ENCODE results near the gene PPP3R1.

The PPP3R1 gene

DNA sequence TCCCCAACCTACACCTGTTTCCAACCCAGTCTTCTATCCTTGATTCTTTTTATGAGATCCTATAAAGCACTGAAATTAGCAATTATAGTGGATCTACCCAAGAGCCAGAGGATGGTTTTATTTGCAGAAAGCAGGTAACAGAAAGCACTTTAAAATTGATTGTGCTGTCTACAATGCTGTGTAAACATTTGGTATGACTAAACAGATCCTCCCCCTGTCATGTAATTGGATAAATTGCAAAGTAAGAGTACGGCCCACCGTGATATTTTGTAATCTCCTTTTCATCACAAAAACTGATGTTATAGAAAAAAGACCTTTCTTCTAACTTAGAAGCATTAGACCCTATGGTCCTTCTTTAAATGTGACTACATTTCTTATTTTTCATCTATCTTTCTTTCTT, 11.3 kb upstream of the PPP3R1 start:
- H3K27me3 ChIP-seq (ENCODE audit: control insufficient read depth in 2 of 2, insufficient read depth in 2 of 2, low read length in 2 of 2), result no peaks in the 10 kb centered on the region
- no peak overlapping the region for H3K27ac ChIP-seq (ENCODE audit: low read depth in 2 of 2, low read length in 2 of 2)
- no peak overlapping the region for H3K9ac ChIP-seq (ENCODE audit: low read depth in 1 of 2, low read length in 2 of 2)
- H3K36me3 ChIP-seq (ENCODE audit: control insufficient read depth in 2 of 2, insufficient read depth in 2 of 2, low read length in 2 of 2), result no peaks in the 10 kb centered on the region
- H3K4me1 ChIP-seq (ENCODE audit: control insufficient read depth in 2 of 2, insufficient read depth in 2 of 2, low read length in 2 of 2), result no peaks in the 10 kb centered on the region
- no peak overlapping the region for H3K4me3 ChIP-seq (ENCODE audit: low read length in 2 of 2)
- no peaks in the 10 kb centered on the region for H3K9me3 ChIP-seq (ENCODE audit: control insufficient read depth in 2 of 2, low read length in 2 of 2)

DNA sequence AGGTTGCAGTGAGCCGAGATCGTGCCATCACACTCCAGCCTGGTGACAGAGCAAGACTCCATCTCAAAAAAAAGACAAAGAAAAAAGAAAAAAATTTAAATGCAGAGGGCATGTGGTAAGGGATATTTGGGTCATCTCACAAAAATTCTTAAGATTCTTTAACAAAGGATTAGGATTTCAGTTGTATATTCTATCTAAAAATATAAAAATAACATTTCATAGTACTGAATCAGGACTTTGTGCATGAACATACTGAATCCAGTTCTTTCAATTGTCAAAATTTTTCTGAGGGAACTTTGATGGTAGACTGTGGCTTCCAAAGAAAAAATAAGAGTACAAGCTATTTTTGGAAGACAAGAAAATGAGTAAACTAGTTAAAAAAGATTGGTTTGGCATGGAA, 6.5 kb upstream of the PPP3R1 start:
- Histone ChIP-seq H3K9me3 (ENCODE audit: control insufficient read depth in 2 of 2, low read length in 2 of 2) (no peaks in the 10 kb centered on the region), H3K9ac (ENCODE audit: low read depth in 1 of 2, low read length in 2 of 2) (no peak overlapping the region), H3K4me1 (ENCODE audit: control insufficient read depth in 2 of 2, insufficient read depth in 2 of 2, low read length in 2 of 2) (no peaks in the 10 kb centered on the region), H3K4me3 (ENCODE audit: low read length in 2 of 2) (no peak overlapping the region), H3K27ac (ENCODE audit: low read depth in 2 of 2, low read length in 2 of 2) (no peak overlapping the region), H3K36me3 (ENCODE audit: control insufficient read depth in 2 of 2, insufficient read depth in 2 of 2, low read length in 2 of 2) (no peaks in the 10 kb centered on the region), H3K27me3 (ENCODE audit: control insufficient read depth in 2 of 2, insufficient read depth in 2 of 2, low read length in 2 of 2) (no peaks in the 10 kb centered on the region)

DNA sequence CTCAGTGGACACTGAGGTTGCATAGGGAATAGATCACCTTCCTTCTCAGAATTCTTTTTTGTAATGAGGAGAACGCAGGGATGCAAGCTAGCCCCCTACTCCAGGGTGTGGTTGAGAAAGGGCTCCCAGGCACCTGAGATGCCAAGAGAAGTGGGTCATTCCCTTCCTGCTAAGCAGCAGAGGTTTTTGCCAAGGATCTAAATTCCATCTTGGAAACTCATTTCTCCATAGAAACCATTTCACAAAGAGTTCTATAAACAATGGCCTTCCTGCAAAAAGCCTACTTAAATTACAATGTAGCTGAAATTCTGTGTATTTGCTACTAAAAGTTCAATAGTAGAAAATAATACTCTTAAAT, 3.7 kb upstream of the PPP3R1 start:
- no peaks in the 10 kb centered on the region for H3K9me3 ChIP-seq (ENCODE audit: control insufficient read depth in 2 of 2, low read length in 2 of 2)
- no peaks in the 10 kb centered on the region for H3K36me3 ChIP-seq (ENCODE audit: control insufficient read depth in 2 of 2, insufficient read depth in 2 of 2, low read length in 2 of 2)
- no peaks in the 10 kb centered on the region for H3K27me3 ChIP-seq (ENCODE audit: control insufficient read depth in 2 of 2, insufficient read depth in 2 of 2, low read length in 2 of 2)
- H3K9ac ChIP-seq (ENCODE audit: low read depth in 1 of 2, low read length in 2 of 2), result no peak overlapping the region
- no peak overlapping the region for H3K27ac ChIP-seq (ENCODE audit: low read depth in 2 of 2, low read length in 2 of 2)
- H3K4me3 ChIP-seq (ENCODE audit: low read length in 2 of 2), result no peak overlapping the region
- H3K4me1 ChIP-seq (ENCODE audit: control insufficient read depth in 2 of 2, insufficient read depth in 2 of 2, low read length in 2 of 2), result no peaks in the 10 kb centered on the region

DNA sequence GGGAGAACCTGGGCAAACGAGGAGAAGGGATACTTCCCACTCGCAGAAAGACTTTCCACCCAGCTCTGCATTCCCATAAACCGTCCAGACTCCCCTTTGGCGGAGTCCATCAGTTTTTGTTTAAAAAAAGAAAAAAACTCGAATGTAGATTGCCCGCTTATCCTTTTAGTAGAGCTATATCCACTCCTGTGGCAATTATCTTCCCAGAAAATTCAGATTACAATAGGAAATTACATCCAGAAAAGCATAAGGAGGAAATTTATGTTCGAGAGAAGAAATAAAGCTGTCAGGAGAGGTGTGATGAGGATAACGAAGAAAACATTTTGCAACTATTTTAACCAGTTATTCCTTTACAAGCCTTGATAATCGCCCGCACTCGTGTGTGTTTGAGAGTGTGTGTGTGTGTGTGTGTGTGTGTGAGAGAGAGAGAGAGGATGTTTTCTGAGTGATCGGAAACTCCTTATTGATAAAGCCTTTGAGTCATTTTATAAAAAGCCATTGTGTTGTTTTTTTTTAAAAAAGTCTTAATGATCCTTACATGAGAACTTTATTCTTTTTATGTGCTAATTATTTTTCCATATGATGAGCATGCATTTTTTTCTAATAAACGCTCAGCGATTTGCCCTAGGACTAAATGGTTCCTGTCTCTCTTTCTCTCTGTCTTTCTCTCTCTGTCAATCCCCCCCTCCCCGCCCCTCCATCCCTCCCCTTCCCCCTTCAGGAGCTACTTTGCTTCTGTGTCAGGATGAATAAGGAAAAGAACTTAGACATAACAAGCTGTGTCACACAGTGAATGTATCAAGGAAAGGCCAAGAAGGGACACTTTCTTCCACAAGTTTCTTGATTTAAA, 1.1 kb upstream of the PPP3R1 start:
- H3K36me3 ChIP-seq (ENCODE audit: control insufficient read depth in 2 of 2, insufficient read depth in 2 of 2, low read length in 2 of 2), result no peaks in the 10 kb centered on the region
- H3K4me3 ChIP-seq (ENCODE audit: low read length in 2 of 2), result peak overlapping the region; percentile 84 to 95
- H3K4me1 ChIP-seq (ENCODE audit: control insufficient read depth in 2 of 2, insufficient read depth in 2 of 2, low read length in 2 of 2), result peaks cover 21 to 22% of the 10 kb centered on the region in 2 donors
- H3K27me3 ChIP-seq (ENCODE audit: control insufficient read depth in 2 of 2, insufficient read depth in 2 of 2, low read length in 2 of 2), result no peaks in the 10 kb centered on the region
- H3K27ac ChIP-seq (ENCODE audit: low read depth in 2 of 2, low read length in 2 of 2), result peak overlapping the region; percentile 99
- peak overlapping the region; percentile 94 to 96 for H3K9ac ChIP-seq (ENCODE audit: low read depth in 1 of 2, low read length in 2 of 2)
- H3K9me3 ChIP-seq (ENCODE audit: control insufficient read depth in 2 of 2, low read length in 2 of 2), result no peaks in the 10 kb centered on the region

DNA sequence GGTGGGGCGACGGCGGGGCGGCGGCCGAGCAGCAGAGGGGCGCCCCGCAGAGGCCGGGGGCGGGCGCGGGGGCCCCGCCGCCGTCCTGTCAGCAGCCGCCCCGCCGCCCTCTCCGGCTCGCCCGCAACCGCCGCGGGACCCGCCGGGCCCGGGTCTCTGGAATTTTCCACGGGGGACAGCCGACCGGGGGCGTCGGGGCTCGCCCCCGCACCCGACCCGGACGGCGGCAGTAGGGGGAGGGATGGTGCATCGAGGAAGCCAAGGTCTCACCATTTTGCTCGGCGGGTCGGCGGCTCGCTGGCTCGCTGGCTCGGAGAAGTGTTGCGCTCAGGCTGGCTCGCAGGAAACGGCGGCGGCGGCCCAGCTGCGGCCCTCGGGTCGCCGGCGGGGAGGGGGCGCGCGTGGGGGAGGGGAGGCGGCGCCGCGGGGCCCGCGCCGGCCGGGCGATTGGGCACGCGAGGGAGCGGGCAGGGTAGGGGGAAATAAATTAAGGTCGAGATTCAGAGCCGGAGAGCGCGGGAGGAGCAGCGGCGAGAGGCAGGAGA, 405 bp downstream of the PPP3R1 start:
- Histone ChIP-seq H3K9me3 (ENCODE audit: control insufficient read depth in 2 of 2, low read length in 2 of 2) (no peaks in the 10 kb centered on the region), H3K36me3 (ENCODE audit: control insufficient read depth in 2 of 2, insufficient read depth in 2 of 2, low read length in 2 of 2) (no peaks in the 10 kb centered on the region), H3K9ac (ENCODE audit: low read depth in 1 of 2, low read length in 2 of 2) (peak overlapping the region; percentile 87 to 94), H3K27me3 (ENCODE audit: control insufficient read depth in 2 of 2, insufficient read depth in 2 of 2, low read length in 2 of 2) (no peaks in the 10 kb centered on the region), H3K27ac (ENCODE audit: low read depth in 2 of 2, low read length in 2 of 2) (peak overlapping the region; percentile 99), H3K4me1 (ENCODE audit: control insufficient read depth in 2 of 2, insufficient read depth in 2 of 2, low read length in 2 of 2) (peaks cover 28 to 31% of the 10 kb centered on the region in 2 donors), H3K4me3 (ENCODE audit: low read length in 2 of 2) (peak overlapping the region; percentile 90 to 95)

DNA sequence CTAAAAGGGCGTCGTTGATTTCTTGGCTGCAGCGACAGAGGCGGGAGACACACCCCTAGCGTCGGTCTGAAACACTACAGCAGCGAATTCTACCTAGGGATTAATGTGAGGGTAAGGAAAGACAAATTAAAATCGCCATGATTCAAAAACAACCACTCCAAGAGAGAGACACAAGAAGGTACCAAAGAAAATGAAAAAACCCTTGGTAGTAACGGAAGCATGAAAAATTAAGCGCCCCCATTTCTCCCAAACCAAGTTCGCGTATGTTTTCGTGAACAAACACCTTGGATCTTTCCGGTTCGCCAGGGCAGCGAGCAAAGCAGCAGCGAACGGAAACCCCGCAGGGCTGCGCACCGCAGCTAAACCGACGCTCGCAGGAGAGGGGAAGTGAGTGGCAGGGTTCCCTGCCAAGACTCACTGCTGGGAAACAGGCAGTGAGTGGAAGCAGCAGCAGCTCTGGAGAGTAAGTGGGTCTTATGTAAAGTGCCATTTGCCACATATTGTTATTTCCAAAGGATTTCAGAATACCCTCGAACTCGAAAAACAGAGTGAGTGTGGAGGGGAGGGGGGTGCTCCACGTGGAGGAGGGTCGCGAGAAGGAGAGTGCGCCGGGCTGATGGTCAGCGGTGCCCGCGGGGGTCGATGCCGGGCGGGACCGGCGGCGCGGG, 1.0 kb downstream of the PPP3R1 start:
- Histone ChIP-seq H3K36me3 (ENCODE audit: control insufficient read depth in 2 of 2, insufficient read depth in 2 of 2, low read length in 2 of 2) (no peaks in the 10 kb centered on the region), H3K27me3 (ENCODE audit: control insufficient read depth in 2 of 2, insufficient read depth in 2 of 2, low read length in 2 of 2) (no peaks in the 10 kb centered on the region), H3K27ac (ENCODE audit: low read depth in 2 of 2, low read length in 2 of 2) (peak overlapping the region; percentile 99), H3K4me3 (ENCODE audit: low read length in 2 of 2) (peak overlapping the region; percentile 90 to 95), H3K4me1 (ENCODE audit: control insufficient read depth in 2 of 2, insufficient read depth in 2 of 2, low read length in 2 of 2) (peaks cover 32 to 34% of the 10 kb centered on the region in 2 donors), H3K9ac (ENCODE audit: low read depth in 1 of 2, low read length in 2 of 2) (peak overlapping the region; percentile 94 to 96), H3K9me3 (ENCODE audit: control insufficient read depth in 2 of 2, low read length in 2 of 2) (no peaks in the 10 kb centered on the region)

DNA sequence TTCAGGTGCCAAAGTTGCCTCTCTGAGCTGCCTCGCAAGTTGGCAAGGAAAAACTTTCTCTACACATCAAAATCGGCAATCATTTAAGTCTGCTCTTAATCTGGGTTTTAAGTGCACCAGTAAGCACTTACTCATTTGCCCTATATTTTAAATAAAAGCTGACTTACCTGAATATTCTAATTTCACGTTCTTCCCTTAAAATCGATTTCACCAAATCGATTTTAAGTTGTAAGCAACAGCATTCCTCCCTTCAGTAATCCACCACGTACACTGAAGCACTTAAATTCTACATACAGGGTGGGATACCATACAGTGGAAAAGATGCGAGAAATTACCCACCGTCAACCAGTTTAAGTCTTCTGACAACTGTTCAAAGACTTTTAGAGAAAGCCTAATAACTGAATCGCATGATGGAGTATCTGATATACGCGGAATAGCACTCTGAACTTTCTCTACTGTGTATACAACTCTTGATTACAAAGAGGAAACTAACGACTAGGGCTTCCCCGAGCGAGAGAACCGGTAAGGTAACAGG, 1.6 kb downstream of the PPP3R1 start:
- Histone ChIP-seq H3K4me3 (ENCODE audit: low read length in 2 of 2) (peak overlapping the region; percentile 90 to 95), H3K27ac (ENCODE audit: low read depth in 2 of 2, low read length in 2 of 2) (peak overlapping the region; percentile 99), H3K4me1 (ENCODE audit: control insufficient read depth in 2 of 2, insufficient read depth in 2 of 2, low read length in 2 of 2) (peaks cover 32 to 34% of the 10 kb centered on the region in 2 donors), H3K9me3 (ENCODE audit: control insufficient read depth in 2 of 2, low read length in 2 of 2) (no peaks in the 10 kb centered on the region), H3K9ac (ENCODE audit: low read depth in 1 of 2, low read length in 2 of 2) (peak overlapping the region; percentile 94 to 96), H3K27me3 (ENCODE audit: control insufficient read depth in 2 of 2, insufficient read depth in 2 of 2, low read length in 2 of 2) (no peaks in the 10 kb centered on the region), H3K36me3 (ENCODE audit: control insufficient read depth in 2 of 2, insufficient read depth in 2 of 2, low read length in 2 of 2) (no peaks in the 10 kb centered on the region)

DNA sequence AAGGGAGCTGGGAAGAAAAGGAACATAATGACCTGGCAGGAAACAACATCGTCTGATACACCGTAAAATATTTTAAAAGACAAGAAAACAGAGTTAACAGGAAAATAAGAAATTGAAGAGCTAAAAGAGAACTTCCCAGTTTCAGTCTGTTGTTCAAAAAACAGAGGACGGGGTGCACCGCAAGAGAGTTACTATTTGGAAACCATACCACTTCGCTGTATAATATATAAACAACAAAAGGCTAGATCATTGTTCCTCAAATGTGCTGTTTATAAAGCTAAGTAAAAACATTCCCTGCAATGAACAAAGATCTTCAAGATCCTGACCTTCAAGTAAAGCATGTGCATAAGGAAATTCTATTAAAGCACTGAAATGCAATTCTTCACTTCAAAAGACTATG, 2.1 kb downstream of the PPP3R1 start:
- Histone ChIP-seq H3K27ac (ENCODE audit: low read depth in 2 of 2, low read length in 2 of 2) (peak overlapping the region; percentile 99), H3K27me3 (ENCODE audit: control insufficient read depth in 2 of 2, insufficient read depth in 2 of 2, low read length in 2 of 2) (no peaks in the 10 kb centered on the region), H3K9ac (ENCODE audit: low read depth in 1 of 2, low read length in 2 of 2) (peak overlapping the region; percentile 94 to 96), H3K4me1 (ENCODE audit: control insufficient read depth in 2 of 2, insufficient read depth in 2 of 2, low read length in 2 of 2) (peaks cover 32 to 34% of the 10 kb centered on the region in 2 donors), H3K9me3 (ENCODE audit: control insufficient read depth in 2 of 2, low read length in 2 of 2) (no peaks in the 10 kb centered on the region), H3K36me3 (ENCODE audit: control insufficient read depth in 2 of 2, insufficient read depth in 2 of 2, low read length in 2 of 2) (no peaks in the 10 kb centered on the region), H3K4me3 (ENCODE audit: low read length in 2 of 2) (peak overlapping the region; percentile 90 to 95)

DNA sequence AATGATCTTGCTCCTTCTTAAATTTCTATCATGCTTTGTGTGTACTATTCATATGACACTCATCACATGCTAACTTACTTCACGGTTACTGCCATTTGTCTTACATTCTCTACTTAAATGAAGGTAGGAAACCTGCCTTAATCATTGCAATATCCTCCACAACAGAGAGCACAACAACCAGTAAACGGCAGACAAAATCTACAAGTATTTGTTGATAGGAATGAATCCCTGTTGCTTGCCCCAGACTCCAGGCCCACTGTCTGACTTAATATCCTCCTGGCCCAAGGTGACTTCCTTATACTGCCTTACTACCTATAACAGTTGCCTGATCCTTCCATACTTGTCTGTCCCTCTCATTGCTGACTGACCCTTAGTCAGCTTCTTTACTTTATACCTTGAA, 3.5 kb downstream of the PPP3R1 start:
- Histone ChIP-seq H3K4me3 (ENCODE audit: low read length in 2 of 2) (no peak overlapping the region), H3K9me3 (ENCODE audit: control insufficient read depth in 2 of 2, low read length in 2 of 2) (no peaks in the 10 kb centered on the region), H3K36me3 (ENCODE audit: control insufficient read depth in 2 of 2, insufficient read depth in 2 of 2, low read length in 2 of 2) (no peaks in the 10 kb centered on the region), H3K27ac (ENCODE audit: low read depth in 2 of 2, low read length in 2 of 2) (no peak overlapping the region), H3K4me1 (ENCODE audit: control insufficient read depth in 2 of 2, insufficient read depth in 2 of 2, low read length in 2 of 2) (peaks cover 32 to 37% of the 10 kb centered on the region in 2 donors), H3K9ac (ENCODE audit: low read depth in 1 of 2, low read length in 2 of 2) (peak overlapping the region in 1 of 2 donors; percentile 5), H3K27me3 (ENCODE audit: control insufficient read depth in 2 of 2, insufficient read depth in 2 of 2, low read length in 2 of 2) (no peaks in the 10 kb centered on the region)

DNA sequence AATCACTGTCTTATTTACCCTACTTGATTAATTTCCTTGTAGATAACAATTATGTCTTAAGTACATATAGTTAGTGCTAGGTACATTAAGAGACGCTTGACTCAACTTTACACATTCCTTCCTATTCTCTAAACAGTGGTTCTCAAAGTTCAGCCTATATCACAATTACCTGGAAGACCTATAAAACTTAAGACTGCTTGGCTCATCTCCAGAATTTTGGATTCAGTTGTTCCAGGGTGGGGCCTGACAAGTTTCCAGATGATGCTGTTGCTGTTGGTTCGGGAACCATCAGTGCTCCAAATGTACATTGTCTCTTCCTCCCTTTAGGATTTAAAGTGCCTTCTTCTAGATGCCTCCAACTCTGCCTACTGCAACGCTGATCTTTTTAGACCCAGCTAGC, 4.0 kb downstream of the PPP3R1 start:
- Histone ChIP-seq H3K9me3 (ENCODE audit: control insufficient read depth in 2 of 2, low read length in 2 of 2) (no peaks in the 10 kb centered on the region), H3K4me1 (ENCODE audit: control insufficient read depth in 2 of 2, insufficient read depth in 2 of 2, low read length in 2 of 2) (peaks cover 32 to 37% of the 10 kb centered on the region in 2 donors), H3K27ac (ENCODE audit: low read depth in 2 of 2, low read length in 2 of 2) (no peak overlapping the region), H3K4me3 (ENCODE audit: low read length in 2 of 2) (peak overlapping the region in 1 of 2 donors; percentile 8), H3K27me3 (ENCODE audit: control insufficient read depth in 2 of 2, insufficient read depth in 2 of 2, low read length in 2 of 2) (no peaks in the 10 kb centered on the region), H3K9ac (ENCODE audit: low read depth in 1 of 2, low read length in 2 of 2) (peak overlapping the region in 1 of 2 donors; percentile 5), H3K36me3 (ENCODE audit: control insufficient read depth in 2 of 2, insufficient read depth in 2 of 2, low read length in 2 of 2) (no peaks in the 10 kb centered on the region)

Data from mucosa of rectum (tissue), 2 donors.